Adipocyte (in vitro differentiated cells): ENCODE results near the gene KRTAP5-5.

Experiments
- DNase-seq: peaks from one replicate; pipeline ENCODE4 v3.0.0-alpha.2; 2015; ENCODE audit warnings: low read depth
- H3K27me3 ChIP-seq: replicated peaks from 2 replicates; pipeline ENCODE4 v1.7.0; 2013; ENCODE audit warnings: mild to moderate bottlenecking, low read length, moderate library complexity; ENCODE audit not compliant: control insufficient read depth, insufficient read depth
- H3K36me3 ChIP-seq: 2 replicates; pipeline ENCODE4 v1.7.0; 2013; ENCODE audit warnings: low read length, mild to moderate bottlenecking, moderate library complexity; ENCODE audit not compliant: control insufficient read depth, insufficient read depth, severe bottlenecking
- H3K4me1 ChIP-seq: 2 replicates; pipeline ENCODE4 v1.7.0; 2013; ENCODE audit warnings: mild to moderate bottlenecking, low read length, moderate library complexity; ENCODE audit not compliant: control insufficient read depth, insufficient read depth
- H3K4me3 ChIP-seq: 2 replicates; pipeline ENCODE4 v1.7.0; 2013; ENCODE audit warnings: mild to moderate bottlenecking, low read length, moderate library complexity
- H3K9ac ChIP-seq: 2 replicates; pipeline ENCODE4 v1.7.0; 2013; ENCODE audit warnings: mild to moderate bottlenecking, low read length, moderate library complexity
- H3K9me3 ChIP-seq: 2 replicates; pipeline ENCODE4 v1.7.0; 2013; ENCODE audit warnings: mild to moderate bottlenecking, low read length, moderate library complexity; ENCODE audit not compliant: control insufficient read depth

The KRTAP5-5 gene

GRCh38 chr11:1672613-1673350, 43.2 kb downstream of the KRTAP5-5 start:
- Histone ChIP-seq H3K9me3 (peaks cover 17% of the 10 kb centered on the region), H3K4me1 (no peaks in the 10 kb centered on the region), H3K27me3 (peaks cover 85% of the 10 kb centered on the region), H3K36me3 (no peaks in the 10 kb centered on the region), H3K9ac (no peak overlapping the region), H3K4me3 (no peak overlapping the region)
- DNase-seq = no peak

GRCh38 chr11:1673446-1674172, 44.0 kb downstream of the KRTAP5-5 start:
- H3K27me3 ChIP-seq = peaks cover 82% of the 10 kb centered on the region

DNA sequence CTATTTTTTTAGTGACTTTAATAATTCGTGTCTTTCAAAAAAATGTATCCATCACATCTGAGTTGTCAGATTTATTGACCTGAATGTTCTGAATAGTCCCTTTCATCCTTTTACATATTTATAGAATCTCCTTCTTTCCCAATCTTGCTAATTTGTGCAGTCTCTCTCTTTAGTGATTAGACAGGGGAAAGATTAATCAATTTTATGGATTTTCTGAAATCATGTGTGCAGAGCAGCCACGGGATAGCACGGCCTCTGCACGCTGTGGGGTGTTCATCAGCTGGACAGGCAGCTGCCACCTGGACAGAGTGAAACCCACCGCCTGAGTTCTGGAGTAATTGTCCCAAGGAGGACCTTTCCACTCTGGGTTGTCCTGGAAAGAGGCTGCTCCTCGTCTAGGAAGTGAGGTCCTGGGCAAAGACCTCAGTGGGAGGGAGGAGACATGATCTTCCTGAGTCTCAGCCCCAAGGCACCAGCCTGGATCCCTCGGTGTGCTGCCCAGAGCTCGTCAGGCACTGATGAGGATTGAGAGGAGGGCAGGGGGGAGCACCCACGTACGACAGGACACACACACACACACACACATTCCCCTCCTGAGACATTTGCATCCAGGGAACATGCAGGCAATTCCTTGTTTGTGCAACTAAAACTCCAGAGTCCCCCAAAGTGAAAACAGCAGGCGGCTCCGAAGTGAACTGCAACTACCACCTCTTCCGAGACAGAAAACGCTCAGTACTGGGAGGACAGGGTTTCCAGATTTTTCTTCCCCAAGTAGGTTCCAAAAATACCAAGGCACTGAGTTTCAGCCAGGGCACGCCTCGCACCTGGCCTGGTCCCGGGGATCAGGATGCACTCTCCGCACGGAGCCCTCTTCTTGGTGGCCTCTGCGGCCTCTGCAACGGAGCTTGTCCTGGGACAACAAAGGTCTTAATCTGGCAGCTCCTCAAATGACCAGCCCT, 44.9 kb downstream of the KRTAP5-5 start:
- H3K4me1 ChIP-seq = no peaks in the 10 kb centered on the region
- H3K4me3 ChIP-seq = no peak overlapping the region
- no peak for DNase-seq
- no peaks in the 10 kb centered on the region for H3K36me3 ChIP-seq
- peaks cover 17% of the 10 kb centered on the region for H3K9me3 ChIP-seq
- no peak overlapping the region for H3K9ac ChIP-seq
- H3K27me3 ChIP-seq = peaks cover 78% of the 10 kb centered on the region

More at GRCh38 chr11:1673446-1674172, 44.0 kb downstream of the KRTAP5-5 start:
- DNase-seq = no peak
- H3K4me3 ChIP-seq = no peak overlapping the region
- H3K9me3 ChIP-seq = peaks cover 17% of the 10 kb centered on the region
- H3K4me1 ChIP-seq = no peaks in the 10 kb centered on the region
- no peaks in the 10 kb centered on the region for H3K36me3 ChIP-seq
- no peak overlapping the region for H3K9ac ChIP-seq

GRCh38 chr11:1675536-1676228, 46.1 kb downstream of the KRTAP5-5 start:
- no peak for DNase-seq
- H3K36me3 ChIP-seq = no peaks in the 10 kb centered on the region
- H3K9ac ChIP-seq = no peak overlapping the region
- H3K27me3 ChIP-seq = peaks cover 74% of the 10 kb centered on the region
- no peak overlapping the region for H3K4me3 ChIP-seq
- peaks cover 21% of the 10 kb centered on the region for H3K9me3 ChIP-seq
- H3K4me1 ChIP-seq = no peaks in the 10 kb centered on the region

GRCh38 chr11:1676229-1676740, 46.7 kb downstream of the KRTAP5-5 start:
- DNase-seq = no peak
- H3K4me1 ChIP-seq = no peaks in the 10 kb centered on the region
- no peak overlapping the region for H3K9ac ChIP-seq
- H3K27me3 ChIP-seq = peaks cover 69% of the 10 kb centered on the region
- peaks cover 21% of the 10 kb centered on the region for H3K9me3 ChIP-seq
- no peak overlapping the region for H3K4me3 ChIP-seq
- H3K36me3 ChIP-seq = no peaks in the 10 kb centered on the region

DNA sequence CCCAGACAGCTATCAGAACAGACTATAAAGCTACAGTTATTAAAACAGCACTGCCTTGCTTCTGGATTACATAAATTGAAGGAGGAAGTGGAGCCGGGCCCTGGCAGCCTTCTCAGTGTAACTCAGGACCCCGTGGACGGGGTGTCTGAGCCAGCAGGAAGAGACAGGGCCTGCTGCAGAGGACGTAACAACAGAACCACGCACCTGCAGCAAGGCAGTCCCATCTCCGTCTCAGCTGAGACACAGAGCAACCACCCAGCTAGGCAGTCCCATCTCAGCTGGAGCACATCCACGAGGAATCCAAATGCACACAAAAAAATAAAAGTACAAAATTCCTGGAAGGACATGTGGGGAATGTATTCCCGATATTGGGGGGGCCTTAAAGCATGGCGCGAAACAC, 50.3 kb downstream of the KRTAP5-5 start:
- Histone ChIP-seq H3K36me3 (no peaks in the 10 kb centered on the region), H3K4me1 (no peaks in the 10 kb centered on the region), H3K4me3 (no peak overlapping the region), H3K9ac (no peak overlapping the region), H3K9me3 (peaks cover 7% of the 10 kb centered on the region), H3K27me3 (peaks cover 46% of the 10 kb centered on the region)
- no peak for DNase-seq
